IMR-90 (cell line): ENCODE data around the gene LIX1. TPM values are rescaled to one million over a fixed set of nuclear protein-coding genes. Genes with fewer than 3 reads are reported as not detected.

Experiments
- ATAC-seq: fragments of 200-7000 bp; cut with Tn5 transposase; 2 replicates; pipeline ENCODE4 v1.9.1; 2020; ENCODE audit warnings: low read depth, mild to moderate bottlenecking, moderate library complexity
- BruUV-seq: library from RNA; stranded (reverse); fragments of 400-500 nt; replicated peaks from 2 replicates; lab custom pipeline; 2021; lab: Mats Ljungman, UMichigan
- CTCF ChIA-PET: fragments of 300-600 bp; formaldehyde crosslinking; extraction: SDS; loops from one replicate; lab custom pipeline; 2021; ENCODE audit warnings: antibody characterized with exemption; lab: Yijun Ruan, JAX
- POLR2A ChIA-PET: fragments of 300-600 bp; sonication (Branson Sonifier 250); formaldehyde crosslinking; loops from one replicate; lab custom pipeline; 2022; ENCODE audit warnings: antibody characterized with exemption; ENCODE audit not compliant: unreplicated experiment; lab: Charles Lee
- DNase-seq: peaks from one replicate; pipeline ENCODE4 v3.0.0; 2013
- H2AFZ ChIP-seq: replicated peaks from 2 replicates; pipeline ENCODE3; 2013; ENCODE audit warnings: low read length, mild to moderate bottlenecking; ENCODE audit not compliant: poor library complexity
- H2AK5ac ChIP-seq: 2 replicates; pipeline ENCODE4 v1.6.1; 2013; ENCODE audit warnings: low read depth, low read length, inconsistent platforms
- H2AK9ac ChIP-seq: replicated peaks from 2 replicates; pipeline ENCODE3; 2013; ENCODE audit warnings: mild to moderate bottlenecking, low read depth, low read length, moderate library complexity; ENCODE audit not compliant: poor library complexity
- H2BK120ac ChIP-seq: 2 replicates; pipeline ENCODE4 v1.6.1; 2013; ENCODE audit warnings: low read depth, low read length, inconsistent platforms
- H2BK15ac ChIP-seq: 3 replicates; pipeline ENCODE4 v1.6.1; 2013; ENCODE audit warnings: low read depth, low read length, inconsistent platforms
- H2BK20ac ChIP-seq: 2 replicates; pipeline ENCODE4 v1.6.1; 2013; ENCODE audit warnings: low read depth, mild to moderate bottlenecking, inconsistent platforms, low read length, moderate library complexity
- H2BK5ac ChIP-seq: 2 replicates; pipeline ENCODE4 v1.6.1; 2013; ENCODE audit warnings: mild to moderate bottlenecking, low read depth, low read length, inconsistent platforms; ENCODE audit not compliant: poor library complexity, severe bottlenecking
- H3K14ac ChIP-seq: replicated peaks from 2 replicates; pipeline ENCODE4 v1.6.1; 2013; ENCODE audit warnings: low read depth, low read length, inconsistent platforms
- H3K18ac ChIP-seq: 2 replicates; pipeline ENCODE4 v1.6.1; 2013; ENCODE audit warnings: low read depth, low read length, control low read depth
- H3K23ac ChIP-seq: 2 replicates; pipeline ENCODE4 v1.6.1; 2013; ENCODE audit warnings: low read depth, low read length, inconsistent platforms
- H3K27ac ChIP-seq: 2 replicates; pipeline ENCODE4 v1.5.1; 2013; ENCODE audit warnings: mild to moderate bottlenecking, control low read depth, low read length; ENCODE audit not compliant: insufficient read depth
- H3K27me3 ChIP-seq: 2 replicates; pipeline ENCODE4 v1.6.1; 2013; ENCODE audit warnings: low read length; ENCODE audit not compliant: control insufficient read depth, insufficient read depth
- H3K36me3 ChIP-seq: 2 replicates; pipeline ENCODE4 v1.6.1; 2013; ENCODE audit warnings: low read length, mixed read lengths; ENCODE audit not compliant: control insufficient read depth, insufficient read depth
- H3K4ac ChIP-seq: 2 replicates; pipeline ENCODE4 v1.6.1; 2013; ENCODE audit warnings: low read depth, low read length, inconsistent platforms
- H3K4me1 ChIP-seq: 2 replicates; pipeline ENCODE4 v1.6.1; 2013; ENCODE audit warnings: low read length, mixed read lengths; ENCODE audit not compliant: control insufficient read depth, insufficient read depth
- H3K4me2 ChIP-seq: 2 replicates; pipeline ENCODE4 v1.6.1; 2013; ENCODE audit warnings: low read depth, mild to moderate bottlenecking, control low read depth, low read length, moderate library complexity
- H3K4me3 ChIP-seq: 2 replicates; pipeline ENCODE4 v1.5.1; 2013; ENCODE audit warnings: low read depth, mild to moderate bottlenecking, control low read depth, low read length, moderate library complexity; ENCODE audit not compliant: insufficient read depth
- H3K56ac ChIP-seq: 2 replicates; pipeline ENCODE4 v1.6.1; 2013; ENCODE audit warnings: low read length, inconsistent platforms; ENCODE audit not compliant: insufficient read depth; ENCODE audit errors: extremely low read depth
- H3K79me1 ChIP-seq, 2 experiments: 2 replicates each; pipeline ENCODE4 v1.6.1; 2013; ENCODE audit warnings: low read length in 2 of 2, inconsistent platforms in 1 of 2, low read depth in 1 of 2
- H3K9ac ChIP-seq: 2 replicates; pipeline ENCODE4 v1.6.1; 2013; ENCODE audit warnings: low read depth, low read length, control low read depth
- H3K9me1 ChIP-seq: 2 replicates; pipeline ENCODE4 v1.6.1; 2013; ENCODE audit warnings: low read length, inconsistent platforms; ENCODE audit not compliant: insufficient read depth
- H3K9me3 ChIP-seq: 2 replicates; pipeline ENCODE4 v1.6.1; 2013; ENCODE audit warnings: low read length; ENCODE audit not compliant: control insufficient read depth, insufficient read depth
- H4K20me1 ChIP-seq: 2 replicates; pipeline ENCODE4 v1.6.1; 2013; ENCODE audit warnings: low read length, inconsistent platforms; ENCODE audit not compliant: insufficient read depth
- H4K5ac ChIP-seq: 2 replicates; pipeline ENCODE4 v1.6.1; 2013; ENCODE audit warnings: mild to moderate bottlenecking, low read depth, low read length, control low read depth
- H4K8ac ChIP-seq, 2 experiments: 2 replicates each; pipeline ENCODE4 v1.6.1; 2013; ENCODE audit warnings: low read depth in 2 of 2, low read length in 2 of 2, control low read depth in 1 of 2, inconsistent platforms in 1 of 2
- H4K91ac ChIP-seq: 2 replicates; pipeline ENCODE4 v1.6.1; 2013; ENCODE audit warnings: low read depth, low read length, inconsistent platforms; ENCODE audit not compliant: insufficient read depth
- BHLHE40 ChIP-seq: fragments of 150-350 bp; IDR thresholded peaks from 2 replicates; pipeline ENCODE4 v1.6.1; 2016; ENCODE audit warnings: mild to moderate bottlenecking, low read depth, low read length
- CEBPB ChIP-seq: IDR thresholded peaks from 2 replicates; pipeline ENCODE4 v1.6.1; 2012; ENCODE audit warnings: low read depth, low read length, improper control_type of control experiment
- CHD1 ChIP-seq: IDR thresholded peaks from 2 replicates; pipeline ENCODE4 v1.6.1; 2012; ENCODE audit warnings: low read depth, low read length, improper control_type of control experiment
- CTCF ChIP-seq: conservative IDR thresholded peaks from 2 replicates; pipeline ENCODE4 v1.5.1; 2012; ENCODE audit warnings: mild to moderate bottlenecking, low read depth, low read length, improper control_type of control experiment
- ELK1 ChIP-seq: fragments of 150-350 bp; IDR thresholded peaks from 2 replicates; pipeline ENCODE4 v1.6.1; 2016; ENCODE audit warnings: low read depth, mild to moderate bottlenecking, low read length, moderate library complexity, borderline replicate concordance
- FOS ChIP-seq: fragments of 150-350 bp; IDR thresholded peaks from 2 replicates; pipeline ENCODE4 v1.6.1; 2016; ENCODE audit warnings: low read depth, low read length
- MAFK ChIP-seq: IDR thresholded peaks from 2 replicates; pipeline ENCODE4 v1.6.1; 2012; ENCODE audit warnings: low read depth, low read length, improper control_type of control experiment
- MAZ ChIP-seq: IDR thresholded peaks from 2 replicates; pipeline ENCODE4 v1.6.1; 2012; ENCODE audit warnings: low read depth, mild to moderate bottlenecking, low read length, improper control_type of control experiment, moderate library complexity, borderline replicate concordance
- MXI1 ChIP-seq: IDR thresholded peaks from 2 replicates; pipeline ENCODE4 v1.6.1; 2012; ENCODE audit warnings: low read depth, mild to moderate bottlenecking, low read length, moderate library complexity, borderline replicate concordance
- NFE2L2 ChIP-seq: fragments of 150-350 bp; IDR thresholded peaks from 2 replicates; pipeline ENCODE4 v1.6.1; 2016; ENCODE audit warnings: low read depth, mild to moderate bottlenecking, low read length
- POLR2A ChIP-seq: IDR thresholded peaks from 2 replicates; pipeline ENCODE4 v1.6.1; 2012; ENCODE audit warnings: mild to moderate bottlenecking, low read depth, low read length
- RAD21 ChIP-seq: IDR thresholded peaks from 2 replicates; pipeline ENCODE4 v1.6.1; 2012; ENCODE audit warnings: low read length, improper control_type of control experiment
- RCOR1 ChIP-seq: IDR thresholded peaks from 2 replicates; pipeline ENCODE4 v1.6.1; 2012; ENCODE audit warnings: mild to moderate bottlenecking, low read length, improper control_type of control experiment; ENCODE audit not compliant: insufficient replicate concordance
- RFX5 ChIP-seq: IDR thresholded peaks from 2 replicates; pipeline ENCODE4 v1.8.0; 2012; ENCODE audit warnings: low read depth, mild to moderate bottlenecking, low read length, moderate library complexity
- SMC3 ChIP-seq: fragments of 150-350 bp; IDR thresholded peaks from 2 replicates; pipeline ENCODE4 v1.6.1; 2016; ENCODE audit warnings: low read depth, mild to moderate bottlenecking, antibody characterized with exemption, low read length, moderate library complexity
- USF2 ChIP-seq: fragments of 150-350 bp; IDR thresholded peaks from 2 replicates; pipeline ENCODE4 v1.6.1; 2017; ENCODE audit warnings: mild to moderate bottlenecking, antibody characterized with exemption, low read length, low read depth
- WGBS, 2 experiments: methylation state at CpG; one replicate each; pipeline versions ENCODE4 v1.1.5 to v1.1.7; 2013; ENCODE audit warnings: missing lambda C conversion rate in 2 of 2; ENCODE audit not compliant: insufficient read length in 1 of 2; ENCODE audit errors: extremely low coverage in 2 of 2; 5-methylcytosine and 5-hydroxymethylcytosine counted together
- dilution Hi-C: fragments of 300-500 bp; cut with HindIII; formaldehyde crosslinking; loops from one replicate; pipeline ENCODE4 v1.14.3; 2018; ENCODE audit warnings: low sequenced_read_pairs; ENCODE audit not compliant: unreplicated experiment
- in situ Hi-C: fragments of 300-500 bp; cut with MboI; formaldehyde crosslinking; loops from 3 replicates; pipeline ENCODE4 v1.14.3; 2019; ENCODE audit warnings: low sequenced_read_pairs, inconsistent platforms, mixed read lengths
- intact Hi-C: fragments of 100-400 bp; cut with micrococcal nuclease; formaldehyde crosslinking; loops from 2 replicates; pipeline ENCODE4 v1.10.0; 2022
- polyA plus RNA-seq, 3 experiments: library from polyadenylated mRNA; depleted of rRNA; stranded (reverse); fragments of >200 nt; gene quantifications; 2 replicates each; pipeline ENCODE4 v1.2.3, GENCODE V29; 2012; ENCODE audit warnings: low replicate concordance in 1 of 3
- total RNA-seq: library from RNA; depleted of rRNA; stranded (reverse); fragments of >200 nt; gene quantifications from 2 replicates; pipeline ENCODE4 v1.2.3, GENCODE V29; 2012

LIX1 gene
- total and polyA plus RNA-seq, 2 of the 4 experiments (the other 2 are of a cell fraction): not detected

GRCh38 chr5:97151370-97151769 lies 9.0 kb upstream of the LIX1 start:
- ATAC-seq: no peak
- Histone ChIP-seq H4K8ac (no peak overlapping the region), H3K56ac (no peak overlapping the region), H3K27ac (no peak overlapping the region), H2BK5ac (no peak overlapping the region), H3K9me1 (no peaks in the 10 kb centered on the region), H4K20me1 (no peaks in the 10 kb centered on the region), H3K9me3 (no peaks in the 10 kb centered on the region), H2BK15ac (no peak overlapping the region), H3K4me1 (no peaks in the 10 kb centered on the region), H3K18ac (no peak overlapping the region), H3K14ac (no peak overlapping the region), H3K79me1 (no peaks in the 10 kb centered on the region), H2BK20ac (no peak overlapping the region), H2AK5ac (no peak overlapping the region), H3K9ac (no peak overlapping the region), H4K91ac (no peak overlapping the region), H2BK120ac (no peak overlapping the region), H3K27me3 (peaks cover 3% of the 10 kb centered on the region; the same call in 1 of the 2 replicates), H3K36me3 (no peaks in the 10 kb centered on the region), H2AK9ac (no peak overlapping the region), H3K4me2 (no peak overlapping the region), H3K4ac (no peak overlapping the region), H2AFZ (no peak overlapping the region), H3K4me3 (no peak overlapping the region), H3K23ac (no peak overlapping the region), H4K5ac (no peak overlapping the region)
- in situ Hi-C loops: loop anchor here (25.0 kb wide), 1 partner anchor 539 kb away; no protein-coding TSS in a partner anchor
- BruUV-seq: no TSS peak
- dilution Hi-C loops: loop anchor here (25.0 kb wide), 2 partner anchors 264 to 364 kb away; partner anchors contain the start of gene ERAP2
- no CpG with 5 or more reads among the region's 3 CpGs for WGBS, 2 experiments
- DNase-seq: no peak
- TF ChIP-seq RAD21 (no peak), POLR2A (no peak), ELK1 (no peak), MAZ (no peak), BHLHE40 (no peak), SMC3 (no peak), NFE2L2 (no peak), FOS (no peak), USF2 (no peak), MAFK (no peak), CEBPB (no peak), MXI1 (no peak), CHD1 (no peak), CTCF (no peak), RCOR1 (no peak), RFX5 (no peak)
- POLR2A ChIA-PET: no interaction called here
- intact Hi-C loops: no loop called here
- CTCF ChIA-PET: interaction anchor here (0.6 kb wide), 1 partner anchor 224 kb away, joined by 4 read pairs; no protein-coding TSS in a partner anchor
